GM12864 (cell line): ENCODE measurements around the gene LAIR2.

Experiments used
- DNase-seq: peaks from one replicate; pipeline ENCODE4 v3.0.0-alpha.2; 2011; ENCODE audit warnings: low read depth
- H3K4me3 ChIP-seq: 2 replicates; pipeline ENCODE4 v1.5.1; 2011; ENCODE audit warnings: mild to moderate bottlenecking, low read depth, low read length, control low read depth
- CTCF ChIP-seq: IDR thresholded peaks from 2 replicates; pipeline ENCODE4 v1.5.1; 2011; ENCODE audit warnings: low read depth, mild to moderate bottlenecking, moderate library complexity, low read length, control low read depth, inconsistent platforms; ENCODE audit errors: missing control alignments

The LAIR2 gene, protein sequence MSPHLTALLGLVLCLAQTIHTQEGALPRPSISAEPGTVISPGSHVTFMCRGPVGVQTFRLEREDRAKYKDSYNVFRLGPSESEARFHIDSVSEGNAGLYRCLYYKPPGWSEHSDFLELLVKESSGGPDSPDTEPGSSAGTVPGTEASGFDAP

GRCh38 chr19:54502518-54503048 is at the start of gene LAIR2:
Gene LAIR2 (plus strand): TSS chr19:54502831. CDS start chr19:54502919, 88 bp downstream.
- TF ChIP-seq CTCF, result no peak

GRCh38 chr19:54453921-54454780 is 48.5 kb upstream of the LAIR2 start:
- no peak for DNase-seq
- no peak for TF ChIP-seq CTCF
- no peak overlapping the region for H3K4me3 ChIP-seq

More at GRCh38 chr19:54502518-54503048, at the start of gene LAIR2:
- H3K4me3 ChIP-seq, result no peak within 1 kb of the TSS
- DNase-seq, result no peak

GRCh38 chr19:54454781-54455675 is 47.6 kb upstream of the LAIR2 start:
- DNase-seq, result no peak
- H3K4me3 ChIP-seq, result no peak overlapping the region
- TF ChIP-seq CTCF, result no peak

DNA sequence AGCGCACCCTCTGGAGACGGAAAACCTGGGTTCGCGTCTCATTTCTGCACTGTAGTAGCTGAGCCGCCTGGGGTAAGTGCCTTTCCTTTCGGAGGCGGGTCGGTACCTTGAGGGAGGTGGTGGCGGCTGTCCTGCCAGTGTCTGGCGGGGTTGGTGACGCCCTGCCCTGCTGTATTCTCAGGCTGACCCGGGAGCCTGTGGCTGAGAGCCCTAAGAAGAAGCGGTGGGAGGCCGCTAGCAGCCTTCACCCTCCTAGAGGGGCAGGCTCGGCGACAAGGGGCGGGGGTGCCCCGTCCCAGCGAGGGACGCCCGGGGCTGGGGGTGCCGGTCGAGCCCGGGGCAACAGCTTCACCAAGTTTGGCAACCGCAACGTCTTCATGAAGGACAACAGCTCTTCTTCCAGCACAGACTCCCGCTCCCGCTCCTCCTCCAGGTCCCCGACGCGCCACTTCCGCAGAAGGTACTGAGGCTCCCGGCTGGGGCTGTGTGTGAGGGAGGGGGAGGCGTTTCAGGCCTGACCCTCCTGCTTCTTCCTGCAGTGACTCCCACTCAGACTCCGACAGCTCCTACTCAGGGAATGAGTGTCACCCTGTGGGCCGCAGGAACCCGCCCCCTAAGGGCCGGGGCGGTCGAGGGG is 46.7 kb upstream of the LAIR2 start:
- DNase-seq, result no peak
- H3K4me3 ChIP-seq, result no peak overlapping the region
- TF ChIP-seq CTCF, result no peak

- H3K4me3 ChIP-seq, result no peak overlapping the region
These were observed 45.9 kb upstream of the LAIR2 start for GRCh38 chr19:54456423-54457373.

More at GRCh38 chr19:54456423-54457373, 45.9 kb upstream of the LAIR2 start:
- no peak for DNase-seq
- no peak for TF ChIP-seq CTCF
